Activated CD4-positive, CD25-positive, alpha-beta regulatory T cell treated with anti-CD3 and anti-CD28 coated beads, Interleukin-2, amount 50 U/mL, for 16 hours (primary cell): ENCODE results near the gene KL.

ENCODE experiments used
- DNase-seq: peaks from one replicate; pipeline ENCODE4 v3.0.0-alpha.2; 2020; ENCODE audit warnings: low read depth, low spot score

KL gene

DNA sequence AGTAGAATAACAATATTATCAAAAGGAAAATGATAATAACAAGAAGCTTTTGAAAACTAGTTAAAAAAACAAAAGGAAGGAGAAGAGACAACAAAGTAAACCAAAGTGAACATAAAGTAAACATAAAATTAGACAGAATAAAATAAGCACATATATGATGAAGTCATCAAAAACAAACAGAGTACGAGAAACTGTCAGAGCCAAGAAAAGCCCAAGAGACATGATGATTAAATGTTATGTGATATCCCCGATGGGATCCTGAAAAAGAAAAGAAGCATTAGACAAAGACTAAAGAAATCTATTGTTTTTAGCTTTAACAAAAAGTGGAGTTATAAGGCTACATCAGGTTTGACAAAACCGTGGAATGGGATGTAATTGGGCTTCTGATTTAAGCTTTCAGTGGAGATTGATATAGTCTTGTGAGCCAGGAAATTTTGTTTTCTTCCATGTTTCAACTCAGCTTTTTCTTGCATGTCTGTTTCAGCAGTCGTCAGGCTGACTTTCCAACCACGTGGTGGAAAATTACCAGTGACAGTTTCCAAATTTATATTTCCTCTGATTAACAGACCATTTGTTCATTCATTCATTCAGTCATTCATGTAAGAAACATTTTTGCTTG, 64.9 kb downstream of the KL start:
- DNase-seq: no peak

DNA sequence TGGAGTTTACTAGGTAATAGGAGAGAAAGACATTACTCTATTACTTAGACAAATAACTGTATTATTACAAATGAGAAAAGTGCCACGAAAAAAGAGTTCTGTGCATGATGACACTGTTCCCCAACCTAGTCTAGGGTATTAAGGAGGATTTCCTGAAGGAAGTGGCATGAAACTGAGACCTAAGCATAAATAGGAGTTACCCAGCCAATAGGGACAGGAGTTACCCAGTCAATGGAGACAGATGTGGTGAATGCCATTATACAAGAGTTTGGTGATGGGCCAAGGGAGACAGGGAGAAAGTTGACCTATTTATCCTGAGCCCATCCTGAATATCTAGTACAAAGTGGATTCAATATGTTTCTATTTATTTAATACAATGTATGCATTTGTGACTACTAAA, 65.4 kb downstream of the KL start:
- DNase-seq: no peak

DNA sequence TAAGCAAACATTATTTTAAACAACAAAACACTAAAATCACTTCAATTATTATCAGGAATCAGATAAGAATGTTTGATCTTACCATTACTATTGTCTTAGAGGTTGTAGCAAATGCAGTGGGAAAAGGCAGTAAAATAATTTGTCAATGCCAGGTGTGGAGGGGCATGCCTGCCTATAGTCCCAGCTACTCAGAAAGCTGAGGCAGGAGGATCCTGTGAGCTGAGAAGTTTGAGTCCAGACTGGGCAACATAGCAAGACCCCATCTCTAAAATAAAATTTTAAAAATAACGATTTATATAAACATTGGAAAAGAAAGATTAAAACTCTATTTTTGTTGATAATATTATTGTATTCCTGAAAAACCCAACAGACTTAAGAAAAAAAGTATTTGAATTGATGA, 66.8 kb downstream of the KL start:
- DNase-seq: no peak

DNA sequence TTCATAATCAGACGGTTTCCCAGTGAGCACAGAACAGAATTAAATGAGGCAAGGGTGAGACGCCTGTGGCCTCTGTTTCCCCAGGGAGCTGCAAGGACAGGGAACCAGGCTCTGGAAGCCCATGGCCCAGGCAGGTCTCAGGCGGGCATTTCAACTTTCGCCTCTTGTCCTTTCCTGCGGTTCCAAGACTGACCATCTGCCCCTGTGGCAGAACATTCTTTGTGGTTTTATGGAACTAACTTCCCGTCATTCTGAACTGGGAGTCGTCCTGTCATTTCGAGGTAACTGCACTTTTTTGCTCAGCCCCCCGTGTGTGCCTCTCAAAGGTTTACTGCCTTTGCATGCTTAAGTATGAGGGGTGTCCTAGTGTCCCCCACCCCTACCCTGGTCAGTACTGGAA, 70.9 kb downstream of the KL start:
- no peak for DNase-seq

DNA sequence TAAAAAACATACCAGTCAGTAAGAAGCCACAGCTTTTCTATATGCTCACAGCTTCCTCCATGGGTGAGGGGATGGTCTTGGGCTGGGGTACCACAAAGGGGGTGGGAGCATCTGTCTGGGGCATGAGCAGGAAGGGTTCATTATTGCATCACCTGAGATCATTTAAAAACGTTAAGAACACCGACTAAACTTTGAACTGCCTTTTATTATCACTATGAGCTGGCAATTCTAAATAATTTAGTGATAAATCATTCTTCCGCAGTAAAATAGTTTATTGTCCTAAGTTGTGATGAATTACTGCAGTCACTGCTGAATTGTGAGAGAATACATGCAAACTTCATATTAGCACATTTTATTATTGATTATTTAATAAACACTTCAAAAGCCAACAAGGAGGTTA, 71.6 kb downstream of the KL start:
- DNase-seq: no peak

DNA sequence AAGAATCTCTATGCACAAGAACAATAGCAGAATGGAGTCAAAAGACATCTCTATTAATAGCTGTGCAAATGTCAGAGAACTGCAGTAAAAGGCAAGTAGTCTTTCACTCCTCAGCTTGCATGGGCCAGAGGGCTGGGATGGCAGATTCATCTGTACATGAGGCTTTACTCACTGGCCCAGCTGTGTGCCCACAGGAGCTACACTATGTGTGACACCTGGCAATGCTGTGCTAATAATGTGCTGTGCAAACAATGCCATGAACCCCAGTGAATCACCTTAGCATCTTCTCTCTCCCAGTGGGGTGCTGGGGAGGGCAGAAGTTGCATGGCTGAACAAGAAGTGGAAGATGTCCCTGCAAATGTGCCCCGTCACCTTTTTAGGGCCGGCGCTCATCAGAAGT, 73.1 kb downstream of the KL start:
- no peak for DNase-seq

DNA sequence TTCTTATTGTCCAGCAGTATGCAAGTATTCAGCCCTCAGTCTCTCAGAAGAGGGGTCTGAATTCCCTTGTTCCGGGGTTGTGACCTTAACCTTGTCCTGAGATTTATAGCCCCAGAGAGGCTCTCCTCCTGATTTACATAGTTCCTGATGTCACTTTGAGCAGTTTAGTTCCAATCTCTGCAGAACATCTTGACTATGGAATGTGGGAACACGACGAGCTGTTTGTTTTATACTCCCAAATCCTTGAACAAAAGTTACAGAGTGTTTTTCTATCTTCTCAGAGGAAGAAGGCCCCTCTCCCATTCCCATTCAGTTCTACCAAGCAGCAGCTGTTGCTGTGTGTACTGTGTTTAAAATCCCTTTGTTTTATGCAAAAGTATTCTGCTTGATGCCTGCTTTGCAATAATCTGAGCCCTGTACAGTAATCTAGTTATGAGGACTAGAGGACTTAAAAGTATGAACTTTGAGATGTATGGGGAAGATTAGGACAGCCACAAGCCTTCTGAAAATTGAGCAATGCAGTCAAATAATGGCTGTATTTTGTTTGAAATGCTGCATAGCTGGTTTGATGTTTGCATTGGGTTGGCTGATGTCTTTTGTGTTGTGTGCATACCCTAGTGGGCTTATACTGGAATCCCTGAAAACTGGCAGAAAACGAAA, 74.7 kb downstream of the KL start:
- no peak for DNase-seq

DNA sequence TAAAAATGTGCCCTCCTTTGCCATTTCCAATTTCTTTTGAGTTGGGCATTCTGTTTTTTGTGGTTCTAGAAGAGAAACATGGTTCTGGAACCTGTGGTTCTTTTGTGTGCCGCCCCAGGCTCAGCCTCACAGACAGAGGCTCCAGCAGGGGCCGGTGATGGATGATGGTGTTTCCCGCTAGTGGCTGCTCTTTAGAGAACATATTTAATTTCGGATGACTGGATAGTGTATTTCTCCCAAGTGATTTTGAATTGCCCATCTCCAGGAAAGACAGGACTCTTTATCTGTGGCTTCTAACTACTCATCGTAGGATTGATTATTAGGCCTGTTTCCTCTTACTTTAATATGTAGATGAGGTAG, 75.2 kb downstream of the KL start:
- DNase-seq: no peak

DNA sequence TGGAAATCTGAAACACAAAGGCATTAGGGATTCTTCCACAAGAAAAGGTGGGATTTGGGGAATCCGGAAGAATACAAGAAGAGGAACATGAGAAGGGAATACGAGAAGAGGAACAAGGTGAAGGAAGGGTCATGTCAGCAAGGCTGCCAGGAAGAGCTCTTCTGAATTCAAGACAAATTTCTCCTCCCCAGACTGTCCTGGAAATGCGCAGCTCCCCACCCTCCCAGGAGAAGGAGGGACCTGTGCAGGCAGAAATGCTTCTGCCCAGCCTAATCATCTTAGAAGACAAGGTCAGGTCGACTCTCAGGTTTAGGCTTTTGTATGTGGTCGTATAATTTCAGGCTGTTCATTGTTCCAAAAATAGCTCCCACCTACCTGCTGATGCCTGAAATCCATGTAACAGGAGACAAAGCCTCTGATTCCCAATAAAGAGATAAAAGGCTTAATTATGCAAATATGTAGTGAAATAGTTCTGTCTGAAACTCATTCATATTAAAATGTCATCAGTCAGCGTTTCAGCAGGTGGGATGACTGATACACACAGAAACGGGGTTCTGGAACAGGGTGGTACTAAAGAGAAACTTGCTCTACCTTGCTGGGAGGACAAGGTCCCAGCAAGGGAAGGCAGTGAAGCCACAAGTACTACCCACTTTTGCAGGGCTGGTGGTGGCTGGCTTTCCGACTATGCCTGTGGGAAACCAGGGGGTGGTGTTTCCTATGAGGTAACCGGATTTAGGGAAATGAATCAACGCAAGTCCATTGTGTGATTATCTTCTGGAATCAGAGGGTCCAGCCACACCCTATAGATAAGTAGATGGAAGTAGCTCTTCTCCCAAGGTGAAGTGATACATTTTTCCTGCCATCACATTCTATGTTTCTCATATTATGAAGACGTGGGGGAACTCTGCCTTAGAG, 76.1 kb downstream of the KL start:
- no peak for DNase-seq

DNA sequence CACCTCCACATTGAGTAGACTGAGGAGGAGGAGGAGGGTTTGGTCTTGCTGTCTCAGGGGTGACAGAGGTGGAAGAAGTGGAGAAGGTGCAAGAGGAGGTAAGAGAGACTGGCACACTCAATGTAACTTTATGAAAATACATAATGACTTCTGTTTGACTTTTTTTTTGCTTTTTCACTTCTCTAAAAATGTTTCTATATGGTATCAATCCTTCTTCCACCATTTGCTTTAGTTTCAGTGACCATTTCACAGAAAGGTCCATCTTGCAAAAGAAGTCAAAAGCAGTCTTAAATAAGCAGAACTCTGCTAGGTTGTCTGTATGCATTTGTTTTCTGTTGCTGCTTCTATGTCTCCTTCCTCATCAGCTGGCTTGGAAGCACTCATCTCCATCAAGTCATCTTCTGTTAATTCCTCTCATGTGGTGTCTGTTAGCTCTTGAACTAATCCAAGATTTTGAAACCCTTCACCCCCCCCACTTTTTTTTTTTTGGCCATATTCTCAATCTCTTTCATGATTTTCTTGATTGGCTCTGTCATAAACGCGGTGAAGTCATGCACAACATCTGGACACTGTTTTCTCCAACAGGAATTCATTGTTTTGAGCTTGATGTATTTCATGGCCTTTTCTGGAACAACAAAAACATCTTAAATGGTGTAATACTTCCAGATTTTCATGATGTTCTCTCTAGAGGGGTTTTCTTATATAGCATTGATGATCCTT, 80.8 kb downstream of the KL start:
- no peak for DNase-seq

DNA sequence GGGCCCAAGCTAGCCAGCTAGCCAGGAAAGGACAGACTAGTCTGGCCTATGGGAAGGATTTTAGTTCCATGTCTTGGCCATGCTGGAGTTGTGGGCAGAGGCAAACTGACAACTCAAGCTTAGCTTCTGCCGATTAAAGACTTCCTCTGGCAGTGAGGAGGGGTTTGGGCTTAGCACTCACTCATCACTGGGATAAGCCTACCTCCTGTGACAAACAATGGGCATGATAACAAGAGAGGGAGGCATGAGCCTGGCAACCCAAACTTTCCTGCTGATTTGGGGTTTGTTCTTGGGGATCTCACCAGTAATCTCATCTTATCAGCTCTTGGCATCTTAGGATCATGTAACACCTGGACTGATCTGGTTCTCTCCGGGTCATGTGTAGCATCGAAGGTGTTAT, 83.6 kb downstream of the KL start:
- no peak for DNase-seq

DNA sequence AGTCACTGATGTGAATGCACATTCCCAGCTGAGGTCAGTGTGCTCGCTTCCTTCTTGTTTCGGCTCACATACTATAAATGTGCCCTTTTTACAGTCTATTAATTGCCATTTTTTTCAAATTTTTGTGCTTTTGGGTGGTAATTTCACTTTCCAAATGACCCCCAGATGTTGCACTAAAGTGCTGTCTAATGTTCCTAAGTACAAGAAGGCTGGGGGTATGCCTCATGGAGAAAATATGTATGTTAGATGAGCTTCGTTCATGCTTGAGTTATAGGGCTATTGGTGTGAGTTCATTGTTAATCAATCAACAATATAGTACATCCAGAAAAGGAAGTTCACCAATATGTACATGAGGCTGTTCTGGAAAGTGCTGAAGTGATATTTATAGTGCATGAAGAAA, 84.7 kb downstream of the KL start:
- DNase-seq: no peak

DNA sequence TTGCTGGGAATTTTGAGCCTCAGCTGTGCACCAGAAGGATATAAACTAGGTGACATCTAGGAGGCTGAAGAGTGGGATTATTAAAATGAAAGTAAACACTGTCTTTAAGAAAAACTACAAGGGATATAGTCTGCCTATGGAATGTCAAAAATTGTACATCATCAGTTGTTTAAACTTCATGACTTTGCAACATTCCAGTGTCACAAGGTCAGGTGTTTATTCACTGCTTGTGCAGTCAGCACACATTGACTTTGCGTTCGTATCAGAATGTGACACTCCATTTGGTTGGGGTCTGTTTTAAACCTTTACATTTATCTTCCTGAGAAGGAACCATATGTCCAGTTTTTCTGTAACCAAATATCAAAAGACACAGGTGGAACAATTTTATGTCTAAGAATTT, 85.6 kb downstream of the KL start:
- DNase-seq: no peak

DNA sequence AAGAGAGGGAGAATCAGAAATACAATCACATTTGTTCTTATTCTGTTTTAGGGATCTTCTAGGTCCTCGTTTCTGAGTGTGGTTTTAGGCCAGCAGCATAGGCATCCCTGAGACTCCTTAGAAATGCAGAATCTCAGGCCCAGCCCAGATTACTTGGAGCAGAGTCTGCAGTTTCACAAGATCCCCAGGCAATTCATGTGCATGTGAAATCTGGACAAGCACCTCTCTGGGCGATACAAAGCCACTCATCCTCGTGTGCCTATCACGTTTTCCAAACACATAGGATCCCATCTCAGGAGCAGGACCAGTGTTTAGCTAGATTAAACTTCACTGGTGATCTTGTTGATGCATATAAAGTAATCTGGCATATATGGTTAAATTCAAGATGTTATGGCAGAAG, 87.2 kb downstream of the KL start:
- DNase-seq: no peak

DNA sequence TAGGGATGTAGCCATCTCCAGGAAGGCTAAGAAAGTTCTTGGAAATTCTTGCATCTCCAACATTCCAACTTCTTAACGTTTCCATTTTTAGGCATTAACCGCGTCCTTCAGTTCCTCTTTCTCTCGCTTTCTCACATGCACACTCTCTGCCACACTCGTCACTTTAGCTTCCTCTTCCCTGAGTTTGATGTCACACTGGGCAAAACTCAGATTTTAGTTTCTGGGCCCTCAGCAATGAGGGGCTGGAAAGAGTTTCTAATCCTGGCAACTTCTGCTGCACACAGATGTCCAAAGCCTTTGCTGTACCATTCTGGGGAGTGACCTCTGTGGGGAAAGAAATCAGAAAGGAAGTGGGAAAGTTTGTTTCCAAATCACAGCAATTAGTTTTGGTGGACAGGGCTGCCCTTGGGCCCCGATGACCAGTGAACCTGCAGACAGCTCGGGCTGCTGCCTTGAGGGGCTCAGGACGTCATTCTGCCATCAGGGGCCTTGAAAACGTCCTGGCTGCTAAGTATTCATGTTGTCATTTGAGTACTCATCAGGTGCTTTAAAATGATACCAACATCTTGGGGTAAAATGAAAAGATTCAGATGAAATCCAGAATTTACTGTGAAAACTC, 89.3 kb downstream of the KL start:
- DNase-seq: no peak

DNA sequence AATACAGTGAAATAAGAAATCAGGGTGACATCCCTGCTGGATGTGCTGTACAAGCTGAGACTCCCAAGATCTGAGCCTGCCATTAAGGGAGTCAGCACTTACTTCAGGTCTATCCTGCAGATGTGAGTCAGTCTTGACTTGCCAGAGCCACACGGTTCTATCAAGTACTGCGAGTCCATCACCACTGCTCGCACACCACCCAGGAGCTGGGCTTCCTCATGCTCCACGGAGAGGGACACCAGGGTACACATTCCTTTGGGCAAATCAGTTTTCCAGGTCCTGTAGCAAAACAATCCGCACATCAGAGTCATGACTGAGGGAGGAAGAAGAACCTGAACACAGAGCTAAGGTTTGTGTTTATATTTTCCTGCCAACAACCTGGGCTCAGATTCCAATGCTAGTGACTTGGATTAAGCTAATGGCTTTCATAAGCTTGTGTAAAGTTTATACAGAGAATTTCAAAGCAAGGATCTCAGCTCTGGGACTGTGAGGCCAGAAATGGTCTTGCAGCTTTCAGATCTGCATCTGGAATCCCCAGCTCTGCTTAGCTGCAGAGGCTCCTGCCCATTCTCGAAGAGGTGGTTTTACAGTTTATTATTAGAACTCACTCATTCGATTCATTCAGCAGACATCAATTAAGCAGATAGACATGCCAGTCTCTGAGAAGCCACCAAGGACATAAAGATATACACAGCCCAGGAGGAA, 90.6 kb downstream of the KL start:
- DNase-seq: no peak

DNA sequence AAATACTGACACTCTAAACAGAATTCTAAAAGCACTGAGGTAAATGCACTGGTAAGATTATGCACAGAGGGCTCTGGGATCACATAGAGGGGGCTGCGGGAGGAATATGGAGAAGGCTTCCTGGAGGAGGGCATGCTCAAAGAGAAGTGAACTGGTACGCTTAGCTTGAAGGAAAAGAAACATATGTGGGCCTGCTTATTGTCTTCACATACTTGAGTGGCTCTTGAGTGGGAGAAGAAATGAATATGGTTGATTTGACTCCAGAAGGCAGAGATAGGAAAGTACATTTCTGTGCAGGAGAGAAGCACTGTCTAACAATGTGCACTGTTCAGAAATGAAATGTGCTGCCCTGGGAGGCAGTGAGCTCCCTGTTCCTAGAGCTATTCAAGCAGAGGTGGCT, 91.1 kb downstream of the KL start:
- no peak for DNase-seq

DNA sequence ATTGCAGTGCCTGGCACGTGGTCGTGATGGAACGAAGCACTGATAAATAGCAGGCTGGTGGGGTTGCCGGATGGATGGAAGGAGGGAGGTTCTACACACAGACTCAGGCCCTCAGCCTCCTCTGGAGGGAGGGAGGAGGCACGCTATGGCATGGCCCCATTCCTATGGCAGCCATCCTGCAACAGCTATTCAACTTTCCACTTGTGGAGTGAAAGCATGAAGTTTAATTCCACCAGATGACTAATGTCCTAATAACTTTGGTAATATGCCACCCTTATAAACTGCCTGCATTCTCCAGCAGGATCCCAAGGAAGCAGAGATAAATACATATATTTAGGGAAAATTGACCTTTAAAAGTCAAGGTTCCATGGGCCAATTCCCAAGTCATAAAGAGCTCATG, 92.4 kb downstream of the KL start:
- no peak for DNase-seq

DNA sequence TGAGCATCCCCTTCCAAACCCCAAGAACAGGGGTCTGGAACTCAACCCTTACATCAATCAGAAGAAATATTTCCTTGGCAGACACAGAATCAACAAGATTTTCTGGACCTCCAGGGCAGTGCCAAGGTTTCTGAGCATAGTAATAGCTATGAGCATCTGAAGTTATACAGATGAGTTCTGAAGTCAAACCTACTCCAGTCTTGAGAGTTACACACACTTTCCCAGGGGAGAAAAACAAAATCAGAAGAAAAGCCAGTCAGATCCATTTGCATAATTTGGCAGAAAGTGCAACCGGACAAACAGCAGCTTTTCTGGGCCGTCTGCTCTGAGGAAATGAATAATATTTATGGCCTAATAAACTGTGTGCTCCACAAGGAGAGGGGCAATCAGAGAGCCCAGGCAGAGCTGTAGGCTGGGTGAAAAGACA, 93.1 kb downstream of the KL start:
- no peak for DNase-seq

DNA sequence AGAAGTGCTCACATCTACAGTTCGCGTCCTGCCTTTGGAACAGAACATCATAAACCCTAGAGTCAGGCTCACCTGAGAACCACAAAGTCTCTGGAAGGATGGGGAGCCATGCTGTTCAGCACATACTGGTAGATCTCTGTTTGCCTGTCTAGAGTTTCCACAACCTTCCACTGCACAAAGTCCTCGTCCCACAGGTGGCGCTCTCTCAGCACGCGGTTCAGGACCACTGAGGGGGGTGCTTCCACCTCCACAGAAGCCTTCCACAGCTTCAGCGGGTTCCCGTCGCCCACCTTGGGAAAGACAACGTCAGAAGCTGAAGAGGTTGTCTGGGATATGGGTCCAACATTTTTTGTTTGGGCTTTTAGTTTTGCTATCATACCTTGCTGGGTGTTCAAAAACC, 93.6 kb downstream of the KL start:
- no peak for DNase-seq

DNA sequence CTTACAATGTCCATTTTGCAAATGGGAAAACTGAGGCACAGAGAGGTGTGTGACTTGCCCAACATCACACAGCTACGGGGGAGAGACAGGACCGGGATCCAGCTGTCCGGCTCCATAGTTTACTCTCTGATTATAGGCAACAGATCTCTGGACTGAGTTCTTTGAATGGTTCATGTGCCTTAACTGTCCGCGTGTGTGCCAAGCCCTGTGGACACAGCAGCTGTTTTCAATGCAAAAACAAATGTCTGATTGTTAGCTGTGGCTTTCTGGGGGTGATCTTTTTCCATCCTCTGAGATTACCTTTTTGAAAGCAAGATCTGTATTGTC, 94.1 kb downstream of the KL start:
- no peak for DNase-seq
